Coronary artery (tissue), 2 donors: ENCODE measurements around the gene TRPV4.

Experiments
- DNase-seq: peaks from one replicate; pipeline ENCODE4 v3.0.0-alpha.2; 2017; ENCODE audit warnings: low spot score
- H3K27ac ChIP-seq, 2 donors: fragments of 200-600 bp; sonication (generic); one replicate each; pipeline ENCODE4 v1.5.1; 2016 to 2019
- H3K4me3 ChIP-seq: fragments of 200-600 bp; sonication (generic); 2 replicates; pipeline ENCODE4 v1.5.1; 2016; ENCODE audit warnings: mild to moderate bottlenecking, moderate library complexity
- TF ChIP-seq, protein P1 (sequence below): fragments of 200-600 bp; sonication (generic); IDR thresholded peaks from one replicate; pipeline ENCODE4 v1.5.1; 2019; ENCODE audit warnings: antibody characterized with exemption

The TRPV4 gene

DNA sequence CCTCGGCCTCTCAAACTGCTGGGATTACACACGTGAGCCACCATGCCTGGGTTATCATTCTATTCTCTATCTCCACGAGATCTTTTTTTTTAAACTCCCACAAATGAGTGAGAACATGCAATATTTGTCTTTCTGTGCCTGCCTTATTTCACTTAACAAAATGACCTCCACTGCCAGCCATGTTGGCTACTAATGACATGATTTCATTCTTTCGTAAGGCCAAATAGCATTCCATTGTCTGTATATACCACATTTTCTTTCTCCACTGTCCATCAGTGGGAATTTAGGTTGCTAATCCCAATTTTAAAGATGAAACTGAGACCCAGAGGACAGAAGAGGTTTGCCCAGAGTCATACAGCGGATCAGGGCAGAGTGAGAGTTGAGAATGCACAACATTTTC lies 10.9 kb upstream of the TRPV4 start:
- TF ChIP-seq, protein P1, sequence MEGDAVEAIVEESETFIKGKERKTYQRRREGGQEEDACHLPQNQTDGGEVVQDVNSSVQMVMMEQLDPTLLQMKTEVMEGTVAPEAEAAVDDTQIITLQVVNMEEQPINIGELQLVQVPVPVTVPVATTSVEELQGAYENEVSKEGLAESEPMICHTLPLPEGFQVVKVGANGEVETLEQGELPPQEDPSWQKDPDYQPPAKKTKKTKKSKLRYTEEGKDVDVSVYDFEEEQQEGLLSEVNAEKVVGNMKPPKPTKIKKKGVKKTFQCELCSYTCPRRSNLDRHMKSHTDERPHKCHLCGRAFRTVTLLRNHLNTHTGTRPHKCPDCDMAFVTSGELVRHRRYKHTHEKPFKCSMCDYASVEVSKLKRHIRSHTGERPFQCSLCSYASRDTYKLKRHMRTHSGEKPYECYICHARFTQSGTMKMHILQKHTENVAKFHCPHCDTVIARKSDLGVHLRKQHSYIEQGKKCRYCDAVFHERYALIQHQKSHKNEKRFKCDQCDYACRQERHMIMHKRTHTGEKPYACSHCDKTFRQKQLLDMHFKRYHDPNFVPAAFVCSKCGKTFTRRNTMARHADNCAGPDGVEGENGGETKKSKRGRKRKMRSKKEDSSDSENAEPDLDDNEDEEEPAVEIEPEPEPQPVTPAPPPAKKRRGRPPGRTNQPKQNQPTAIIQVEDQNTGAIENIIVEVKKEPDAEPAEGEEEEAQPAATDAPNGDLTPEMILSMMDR, result no peak
- Histone ChIP-seq H3K27ac (no peak overlapping the region), H3K4me3 (no peak overlapping the region)
- DNase-seq, result no peak

DNA sequence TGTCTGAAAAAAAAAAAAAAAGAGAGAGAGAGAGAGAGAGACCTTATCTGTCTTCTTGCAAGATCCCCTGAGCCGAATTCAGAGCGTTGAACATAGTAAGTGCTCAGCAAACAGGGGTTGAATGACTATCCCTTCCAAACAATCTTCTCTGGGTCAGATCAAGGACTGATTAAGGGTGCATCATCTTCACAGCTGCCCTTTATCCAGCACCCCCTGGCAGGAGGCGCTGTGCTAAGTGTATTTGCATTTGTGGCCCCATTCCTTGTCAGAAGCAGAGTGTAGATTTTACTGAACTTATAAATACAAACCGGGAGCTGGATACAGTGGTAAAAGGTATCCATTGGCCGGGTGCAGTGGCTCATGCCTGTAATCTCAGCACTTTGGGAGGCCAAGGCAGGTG lies 8.8 kb upstream of the TRPV4 start:
- TF ChIP-seq, protein P1, result no peak

DNA sequence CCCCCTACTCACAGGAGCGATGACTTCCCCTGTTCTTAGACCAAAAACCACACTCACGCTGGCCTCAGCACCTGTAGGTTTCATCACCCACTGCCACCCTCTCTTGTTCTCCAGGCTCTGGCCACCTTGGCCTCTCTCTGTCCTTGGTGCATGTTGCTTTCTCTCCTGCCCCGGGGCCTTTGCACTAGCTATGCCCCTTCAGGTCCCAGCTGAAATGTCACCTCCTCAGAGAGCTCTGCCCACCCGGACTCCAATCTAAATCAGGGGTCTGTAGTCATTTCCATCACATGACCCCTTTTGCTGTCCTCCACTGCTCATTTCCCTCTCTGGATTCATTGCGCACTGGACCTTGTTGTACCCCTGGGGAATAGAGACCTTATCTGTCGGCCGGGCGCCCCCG lies 8.2 kb upstream of the TRPV4 start:
- H3K27ac ChIP-seq, result no peak overlapping the region
- no peak for DNase-seq
- TF ChIP-seq, protein P1, result no peak
- H3K4me3 ChIP-seq, result no peak overlapping the region

More for the DNA sequence above, 8.8 kb upstream of the TRPV4 start:
- Histone ChIP-seq H3K27ac (no peak overlapping the region), H3K4me3 (no peak overlapping the region)
- no peak for DNase-seq

DNA sequence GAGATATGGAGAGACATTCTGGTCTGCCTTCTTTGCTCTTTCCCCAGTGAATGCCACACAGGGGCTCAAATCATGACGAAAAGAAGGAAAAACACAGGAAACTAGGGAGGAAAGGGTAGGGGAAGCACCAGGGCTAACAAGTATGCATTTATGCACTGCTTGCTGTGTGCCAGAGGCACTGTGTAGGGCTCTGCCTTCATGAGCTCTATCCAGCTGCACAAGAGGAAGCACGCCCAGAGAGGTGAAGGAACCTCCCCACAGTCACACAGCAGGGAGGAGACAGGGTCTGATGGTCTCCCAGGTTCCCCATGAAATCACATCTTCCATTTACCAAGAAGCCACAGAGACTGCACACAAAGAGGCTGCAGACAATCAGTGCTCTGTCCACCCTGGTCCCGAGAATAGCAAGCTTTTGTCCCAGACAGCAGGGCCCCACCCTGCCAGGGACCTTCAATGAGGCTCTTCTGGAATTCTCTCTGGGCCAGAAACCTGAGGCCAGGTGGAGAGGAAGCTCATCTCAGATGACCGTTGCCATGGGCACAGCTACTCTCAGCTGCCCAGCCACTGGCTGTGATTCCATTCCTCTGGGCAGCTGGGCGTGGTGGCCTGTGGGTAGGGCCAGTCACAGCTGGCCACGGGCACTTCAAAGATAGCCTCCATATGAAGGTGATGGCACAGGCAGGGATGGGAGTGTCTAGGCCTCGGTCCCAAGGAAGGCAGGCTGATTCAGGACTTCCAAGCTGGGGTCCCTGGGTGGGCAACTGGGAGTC lies 7.3 kb upstream of the TRPV4 start:
- TF ChIP-seq, protein P1, result no peak
- H3K4me3 ChIP-seq, result no peak overlapping the region
- no peak overlapping the region for H3K27ac ChIP-seq
- no peak for DNase-seq

DNA sequence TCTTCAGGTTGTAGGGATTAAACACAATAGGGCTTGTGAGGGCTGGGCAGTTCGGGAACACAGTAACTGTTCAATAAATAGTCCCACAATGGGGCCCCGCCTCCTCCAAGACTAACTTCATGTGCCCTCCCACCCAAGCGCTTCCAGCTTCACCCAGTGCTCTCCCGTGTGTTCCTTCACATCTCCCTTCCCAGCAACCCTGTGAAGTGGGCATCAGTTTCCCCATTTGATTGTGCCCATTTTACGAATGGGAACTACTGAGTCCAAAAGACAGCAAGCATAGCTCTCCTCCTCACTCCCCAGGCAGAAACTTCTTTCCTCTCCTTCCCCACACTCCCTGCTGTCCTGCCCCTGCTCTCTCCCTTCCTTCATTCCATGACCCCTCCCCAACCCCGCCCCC lies 6.2 kb upstream of the TRPV4 start:
- TF ChIP-seq, protein P1, result no peak
- Histone ChIP-seq H3K4me3 (no peak overlapping the region), H3K27ac (no peak overlapping the region)
- no peak for DNase-seq

DNA sequence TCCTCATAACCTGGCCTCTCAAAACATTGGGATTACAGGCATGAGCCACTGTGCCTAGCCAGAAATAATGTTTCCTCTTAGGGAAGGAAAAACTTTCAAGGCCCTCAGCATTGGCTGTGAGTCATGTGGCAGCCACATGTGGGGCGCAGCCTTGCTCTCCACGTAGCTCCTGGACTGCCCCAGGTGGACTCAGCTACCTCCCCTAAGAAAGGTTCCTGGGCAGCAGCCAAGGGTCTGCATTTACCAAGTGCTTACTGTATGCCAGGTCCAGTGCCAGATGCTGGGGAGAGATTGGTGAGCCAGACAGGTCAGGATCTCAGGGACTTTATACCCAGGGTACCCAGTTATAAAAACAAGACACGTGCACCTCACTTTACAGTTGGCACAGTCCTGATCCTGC lies 3.7 kb upstream of the TRPV4 start:
- DNase-seq, result no peak
- H3K4me3 ChIP-seq, result no peak overlapping the region
- TF ChIP-seq, protein P1, result no peak
- H3K27ac ChIP-seq, result no peak overlapping the region

DNA sequence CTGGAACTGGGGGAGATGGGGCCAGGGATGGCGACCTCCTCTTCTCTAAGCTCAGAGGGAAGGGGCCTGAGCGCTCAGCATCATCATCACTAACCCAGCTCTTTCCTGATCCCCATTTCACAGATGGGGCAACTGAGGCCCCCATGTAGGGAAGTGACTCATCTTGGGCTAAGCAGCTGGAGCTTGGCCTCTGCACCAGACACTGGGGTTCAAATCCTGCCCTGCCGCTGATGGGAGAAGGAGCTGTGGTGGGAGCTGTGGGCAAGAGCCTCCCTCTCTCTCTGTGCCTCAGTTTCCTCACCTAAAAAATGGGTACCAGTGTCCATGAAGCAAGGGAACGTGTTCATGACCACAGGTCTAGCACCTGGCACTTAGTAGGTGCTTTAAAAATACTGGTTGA lies 2.6 kb upstream of the TRPV4 start:
- TF ChIP-seq, protein P1, result no peak
- Histone ChIP-seq H3K4me3 (no peak overlapping the region), H3K27ac (no peak overlapping the region)
- no peak for DNase-seq
